NT2/D1 (cell line): ENCODE results near the gene DRAXIN.

ENCODE experiments used
- DNase-seq: peaks from one replicate; pipeline ENCODE4 v3.0.0-alpha.2; 2011; ENCODE audit warnings: low read depth, low spot score
- H3K27me3 ChIP-seq: 2 replicates; pipeline ENCODE4 v1.6.0; 2011; ENCODE audit warnings: mild to moderate bottlenecking; ENCODE audit not compliant: insufficient read length, insufficient read depth
- H3K36me3 ChIP-seq: 2 replicates; pipeline ENCODE4 v1.6.1; 2011; ENCODE audit warnings: mild to moderate bottlenecking, low read length, mixed read lengths; ENCODE audit not compliant: insufficient read depth, insufficient read length
- H3K4me1 ChIP-seq: 2 replicates; pipeline ENCODE4 v1.5.1; 2011; ENCODE audit not compliant: insufficient read depth, insufficient read length
- H3K4me3 ChIP-seq: 2 replicates; pipeline ENCODE4 v1.5.1; 2011; ENCODE audit warnings: low read depth; ENCODE audit not compliant: insufficient read length
- H3K9ac ChIP-seq: 2 replicates; pipeline ENCODE4 v1.6.0; 2011; ENCODE audit warnings: low read depth; ENCODE audit not compliant: insufficient read length
- H3K9me3 ChIP-seq: 2 replicates; pipeline ENCODE4 v1.5.1; 2011; ENCODE audit warnings: mild to moderate bottlenecking, low read length; ENCODE audit not compliant: insufficient read depth
- SUZ12 ChIP-seq: IDR thresholded peaks from 2 replicates; pipeline ENCODE4 v1.6.1; 2011; ENCODE audit not compliant: insufficient read length, insufficient read depth; ENCODE audit errors: extremely low read depth
- YY1 ChIP-seq: IDR thresholded peaks from 2 replicates; pipeline ENCODE4 v1.6.1; 2011; ENCODE audit not compliant: insufficient read length, insufficient read depth
- ZNF274 ChIP-seq: IDR thresholded peaks from 2 replicates; pipeline ENCODE4 v1.6.1; 2011; ENCODE audit warnings: mild to moderate bottlenecking, low read depth, low read length

Gene DRAXIN

GRCh38 chr1:11701551-11701961 lies 10.0 kb downstream of the DRAXIN start:
- H3K9me3 ChIP-seq: no peaks in the 10 kb centered on the region
- peaks cover 24% of the 10 kb centered on the region for H3K4me1 ChIP-seq
- no peak overlapping the region for H3K9ac ChIP-seq
- no peak for DNase-seq
- no peak overlapping the region for H3K4me3 ChIP-seq
- TF ChIP-seq ZNF274: no peak
- no peak for TF ChIP-seq SUZ12
- no peak for TF ChIP-seq YY1
- H3K36me3 ChIP-seq: peaks cover 5% of the 10 kb centered on the region
- no peaks in the 10 kb centered on the region for H3K27me3 ChIP-seq

- TF ChIP-seq SUZ12 (no peak), YY1 (no peak), ZNF274 (no peak)
- Histone ChIP-seq H3K4me3 (no peak overlapping the region), H3K36me3 (peaks cover 7% of the 10 kb centered on the region), H3K4me1 (peaks cover 24% of the 10 kb centered on the region), H3K9me3 (no peaks in the 10 kb centered on the region), H3K9ac (no peak overlapping the region), H3K27me3 (no peaks in the 10 kb centered on the region)
- DNase-seq: no peak
Measured at GRCh38 chr1:11701981-11702803, 10.7 kb downstream of the DRAXIN start.

- H3K9ac ChIP-seq: no peak overlapping the region
- peaks cover 31% of the 10 kb centered on the region for H3K4me1 ChIP-seq
- peaks cover 9% of the 10 kb centered on the region for H3K36me3 ChIP-seq
- no peak overlapping the region for H3K4me3 ChIP-seq
- TF ChIP-seq ZNF274 (no peak), YY1 (no peak), SUZ12 (no peak)
- DNase-seq: no peak
- no peaks in the 10 kb centered on the region for H3K9me3 ChIP-seq
- H3K27me3 ChIP-seq: no peaks in the 10 kb centered on the region
Measured at GRCh38 chr1:11703357-11704193, 12.1 kb downstream of the DRAXIN start.

- peaks cover 31% of the 10 kb centered on the region for H3K4me1 ChIP-seq
- no peak overlapping the region for H3K4me3 ChIP-seq
- H3K9ac ChIP-seq: no peak overlapping the region
- H3K27me3 ChIP-seq: no peaks in the 10 kb centered on the region
- no peaks in the 10 kb centered on the region for H3K9me3 ChIP-seq
- TF ChIP-seq SUZ12: no peak
- TF ChIP-seq YY1: no peak
- no peak for TF ChIP-seq ZNF274
- no peak for DNase-seq
- peaks cover 9% of the 10 kb centered on the region for H3K36me3 ChIP-seq
Measured at GRCh38 chr1:11704194-11704529, 12.7 kb downstream of the DRAXIN start.

GRCh38 chr1:11704691-11705475 lies 13.4 kb downstream of the DRAXIN start:
- H3K36me3 ChIP-seq: peaks cover 12% of the 10 kb centered on the region
- peak overlapping the region; percentile 8 for H3K9ac ChIP-seq
- H3K4me3 ChIP-seq: no peak overlapping the region
- TF ChIP-seq YY1 (no peak), ZNF274 (no peak), SUZ12 (no peak)
- H3K27me3 ChIP-seq: no peaks in the 10 kb centered on the region
- peaks cover 31% of the 10 kb centered on the region for H3K4me1 ChIP-seq
- no peak for DNase-seq
- no peaks in the 10 kb centered on the region for H3K9me3 ChIP-seq

GRCh38 chr1:11705596-11705995 lies 14.1 kb downstream of the DRAXIN start:
- Histone ChIP-seq H3K27me3 (no peaks in the 10 kb centered on the region), H3K4me1 (peaks cover 31% of the 10 kb centered on the region), H3K9ac (no peak overlapping the region), H3K9me3 (no peaks in the 10 kb centered on the region), H3K36me3 (peaks cover 12% of the 10 kb centered on the region), H3K4me3 (no peak overlapping the region)
- TF ChIP-seq SUZ12: no peak
- no peak for TF ChIP-seq YY1
- TF ChIP-seq ZNF274: no peak
- no peak for DNase-seq

GRCh38 chr1:11706292-11706691 lies 14.8 kb downstream of the DRAXIN start:
- H3K4me1 ChIP-seq: peaks cover 26% of the 10 kb centered on the region
- H3K4me3 ChIP-seq: no peak overlapping the region
- peaks cover 13% of the 10 kb centered on the region for H3K36me3 ChIP-seq
- TF ChIP-seq SUZ12 (no peak), YY1 (no peak), ZNF274 (no peak)
- H3K9ac ChIP-seq: peak overlapping the region; percentile 26
- no peak for DNase-seq
- no peaks in the 10 kb centered on the region for H3K9me3 ChIP-seq
- no peaks in the 10 kb centered on the region for H3K27me3 ChIP-seq
